DMS153 (cell line): ENCODE measurements around the gene TTC13.
"Not testable (repeated sequence)": the region's sequence is repeated elsewhere in the genome, so short reads cannot be mapped to it uniquely, and the experiment has no call there.

Source experiments
- DNase-seq: peaks from one replicate; lab custom pipeline; 2025; lab: John Stamatoyannopoulos, UW

TTC13 gene

DNA sequence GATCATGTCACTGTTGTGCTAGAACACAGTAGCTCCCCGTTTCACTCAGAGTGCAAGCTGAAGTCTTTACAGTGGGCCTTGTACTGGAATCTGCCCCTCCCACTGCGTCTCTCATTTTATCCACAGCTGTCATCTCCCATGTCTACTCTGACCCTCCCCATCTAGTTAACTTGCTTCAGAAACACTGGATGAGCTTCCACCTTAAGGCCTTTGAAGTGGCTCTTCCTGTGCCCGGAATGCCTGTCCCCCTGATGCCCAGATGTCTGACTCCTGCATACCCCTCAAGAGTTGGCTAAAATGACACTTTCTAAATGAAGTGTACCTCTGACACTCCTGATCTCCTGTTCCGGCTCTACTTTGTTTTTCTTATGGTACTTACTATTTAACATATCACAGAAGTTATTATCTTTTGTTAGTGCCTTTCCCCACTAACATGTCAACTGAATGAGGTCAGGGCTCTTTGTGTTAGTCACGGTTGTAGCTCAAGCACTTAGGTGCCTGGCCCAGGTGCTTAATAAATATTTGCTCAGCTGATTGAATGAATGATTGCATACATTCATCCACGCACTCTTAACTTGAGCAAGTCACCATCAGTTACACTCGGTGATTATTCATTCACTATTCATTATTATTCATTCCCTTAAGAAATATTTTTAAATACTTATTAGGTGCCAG, 13.6 kb upstream of the TTC13 start:
- peak; percentile 93 for DNase-seq

DNA sequence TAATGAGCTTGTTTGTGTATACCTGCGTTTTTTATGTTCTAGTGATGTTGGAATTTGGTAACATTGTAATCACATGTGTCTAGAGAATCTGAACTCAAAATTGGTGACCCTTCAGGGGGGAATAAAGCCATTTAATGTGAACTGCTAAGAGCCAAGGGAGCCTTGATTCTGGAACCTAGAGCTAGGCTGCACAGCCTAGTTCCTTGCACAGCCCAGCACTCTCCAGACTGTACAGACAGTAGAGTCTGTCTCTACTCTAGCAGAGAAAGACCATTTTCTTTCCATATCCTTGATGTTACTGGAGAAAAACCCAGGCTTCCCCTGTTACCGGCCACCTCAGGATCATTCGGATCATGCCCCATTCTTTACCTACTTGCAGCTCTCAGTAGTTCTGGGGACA, 8.8 kb upstream of the TTC13 start:
- no peak for DNase-seq

DNA sequence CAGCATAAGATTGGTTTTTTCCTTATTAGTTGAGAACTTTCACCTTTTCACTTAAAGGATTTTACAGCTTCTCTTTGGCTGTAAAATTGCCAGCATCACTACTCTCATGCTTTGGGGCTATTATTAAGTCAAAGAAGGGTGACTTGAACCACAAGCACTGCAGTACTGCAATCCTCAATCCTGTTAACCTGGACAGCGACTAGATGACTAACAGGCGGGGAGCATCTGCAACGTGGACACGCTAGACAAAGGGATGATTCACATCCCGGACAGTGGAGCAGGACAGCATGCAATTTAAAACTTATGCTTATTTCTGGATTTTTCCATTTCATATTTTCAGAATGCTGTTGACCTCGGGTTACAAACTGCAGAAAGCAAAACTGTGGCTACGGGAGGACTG, 8.3 kb upstream of the TTC13 start:
- no peak for DNase-seq

DNA sequence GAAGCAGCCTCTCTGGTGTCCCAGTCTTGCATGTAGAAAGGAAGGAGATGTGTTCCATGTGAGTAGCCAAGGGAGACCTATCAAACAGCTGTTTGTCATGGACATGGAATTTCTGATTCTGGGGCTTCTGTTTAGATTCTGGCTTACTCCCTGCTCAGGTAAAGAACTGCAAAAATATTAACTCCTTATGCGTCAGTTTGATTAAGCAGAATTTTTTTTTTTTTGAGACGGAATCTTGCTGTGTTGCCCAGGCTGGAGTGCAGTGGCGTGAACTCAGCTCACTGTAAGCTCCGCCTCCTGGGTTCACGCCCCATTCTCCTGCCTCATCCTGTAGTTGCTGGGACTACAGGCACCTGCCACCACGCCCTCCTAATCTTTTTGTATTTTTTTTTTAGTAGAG, 7.0 kb upstream of the TTC13 start:
- DNase-seq, result no peak

DNA sequence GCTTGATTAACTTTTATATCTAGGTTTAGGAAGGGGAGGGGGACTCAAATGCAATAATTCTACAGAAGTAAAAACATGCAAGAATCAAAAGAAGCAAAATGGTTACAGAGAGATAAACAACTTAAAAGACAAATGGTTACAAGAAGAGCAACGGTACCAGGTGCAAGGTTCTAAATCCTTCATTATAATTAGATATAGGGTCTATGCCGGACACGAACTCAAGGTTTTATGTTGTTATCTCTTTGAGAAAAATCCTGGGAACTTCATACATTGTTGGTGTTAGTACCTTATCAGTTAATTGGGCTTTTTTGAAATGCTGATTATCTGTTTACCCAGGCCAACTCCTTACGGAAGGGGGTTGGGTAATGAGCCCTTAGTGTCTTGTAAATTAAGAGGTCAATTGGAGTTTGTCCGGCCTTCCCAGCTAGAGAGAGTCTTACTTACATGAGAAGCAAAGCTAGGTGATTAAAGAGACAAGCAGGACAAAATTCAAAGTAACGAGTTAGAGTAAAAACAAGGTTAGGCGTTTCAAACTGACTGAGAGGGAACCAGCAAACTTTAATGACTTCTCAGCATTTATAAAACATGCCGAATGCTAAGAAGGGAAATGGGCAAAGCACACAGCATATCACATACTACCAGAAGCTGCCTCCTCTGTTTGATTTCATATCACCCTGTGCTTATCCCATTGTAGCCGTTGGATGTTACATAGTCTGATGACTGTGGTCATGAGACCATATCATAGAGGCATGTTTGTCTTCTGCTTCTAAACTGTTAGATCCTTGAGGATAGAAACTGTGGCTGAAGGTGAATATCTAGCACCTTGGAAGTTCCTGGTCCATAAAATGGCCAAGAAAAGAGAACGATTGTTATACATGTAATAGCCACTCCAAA, 6.2 kb upstream of the TTC13 start:
- DNase-seq, result not testable (repeated sequence)

DNA sequence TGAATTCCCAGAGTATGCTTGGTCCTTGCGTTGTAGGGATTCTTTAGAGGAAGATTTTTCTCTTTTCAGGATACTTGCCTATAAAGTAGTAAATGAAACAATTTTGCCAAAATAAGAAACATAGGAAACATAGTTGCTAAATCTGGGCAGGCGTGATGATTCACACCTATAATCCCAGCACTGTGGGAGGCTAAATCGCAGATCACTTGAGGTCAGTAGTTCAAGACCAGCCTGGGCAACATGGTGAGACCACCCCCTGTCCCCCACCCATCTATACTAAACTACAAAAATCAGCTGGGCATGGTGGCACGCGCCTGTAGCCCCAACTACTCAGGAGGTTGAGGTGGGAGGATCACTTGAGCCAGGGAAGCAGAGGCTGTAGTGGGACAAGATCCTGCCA, 5.2 kb upstream of the TTC13 start:
- no peak for DNase-seq

DNA sequence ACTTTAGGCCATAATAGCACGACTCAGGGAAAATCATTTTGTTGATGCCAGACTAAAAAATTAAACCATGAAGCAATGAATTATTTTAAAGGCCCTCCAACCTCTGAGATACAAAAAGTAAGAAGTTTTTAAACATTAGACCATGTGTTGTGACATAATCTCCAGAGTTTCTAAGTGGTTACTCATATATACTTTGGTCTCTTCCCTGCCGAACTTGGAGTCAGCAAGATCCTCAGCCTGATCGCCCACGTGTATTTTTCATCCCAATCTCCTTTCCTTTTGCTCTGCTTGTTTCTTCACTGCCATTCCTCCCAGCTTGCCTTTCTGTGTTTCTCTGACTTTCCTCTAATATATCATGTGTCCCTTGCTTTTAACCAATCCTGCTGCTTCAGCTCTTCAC, 4.0 kb upstream of the TTC13 start:
- DNase-seq, result no peak

DNA sequence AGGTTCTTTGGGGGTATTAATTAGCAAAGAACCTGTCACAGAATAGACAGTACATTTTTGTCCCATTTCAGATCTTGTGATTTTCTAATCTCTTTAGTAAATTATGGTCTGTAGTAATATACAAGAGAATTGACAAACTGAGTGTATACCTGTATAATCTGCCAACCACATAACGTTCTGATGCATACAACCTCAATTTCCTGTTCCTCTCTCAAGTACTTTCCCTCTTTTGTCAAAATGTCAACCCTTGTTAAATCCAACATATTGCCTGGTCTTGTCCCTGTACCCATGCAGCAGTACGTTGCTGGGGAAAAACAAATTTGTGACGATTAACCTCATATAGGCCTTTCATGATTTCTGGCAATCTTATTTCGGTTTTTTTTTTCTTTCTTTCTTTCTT, 1.3 kb upstream of the TTC13 start:
- DNase-seq, result no peak

DNA sequence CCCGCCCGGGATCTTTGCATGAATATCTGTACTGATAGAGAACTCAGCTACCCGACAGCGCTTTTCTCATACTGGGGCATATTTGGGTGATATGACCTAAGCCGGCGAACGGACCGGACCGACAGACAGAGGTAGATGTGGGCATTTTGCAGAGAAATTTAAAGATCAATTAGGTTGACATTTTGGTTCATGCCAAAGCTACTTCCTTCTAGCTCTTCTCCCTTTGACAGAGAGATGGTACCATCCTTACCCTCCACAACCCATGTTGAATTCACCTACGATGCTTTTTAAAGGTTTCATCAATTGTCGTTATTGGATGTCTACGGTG, 692 bp upstream of the TTC13 start:
- no peak for DNase-seq

DNA sequence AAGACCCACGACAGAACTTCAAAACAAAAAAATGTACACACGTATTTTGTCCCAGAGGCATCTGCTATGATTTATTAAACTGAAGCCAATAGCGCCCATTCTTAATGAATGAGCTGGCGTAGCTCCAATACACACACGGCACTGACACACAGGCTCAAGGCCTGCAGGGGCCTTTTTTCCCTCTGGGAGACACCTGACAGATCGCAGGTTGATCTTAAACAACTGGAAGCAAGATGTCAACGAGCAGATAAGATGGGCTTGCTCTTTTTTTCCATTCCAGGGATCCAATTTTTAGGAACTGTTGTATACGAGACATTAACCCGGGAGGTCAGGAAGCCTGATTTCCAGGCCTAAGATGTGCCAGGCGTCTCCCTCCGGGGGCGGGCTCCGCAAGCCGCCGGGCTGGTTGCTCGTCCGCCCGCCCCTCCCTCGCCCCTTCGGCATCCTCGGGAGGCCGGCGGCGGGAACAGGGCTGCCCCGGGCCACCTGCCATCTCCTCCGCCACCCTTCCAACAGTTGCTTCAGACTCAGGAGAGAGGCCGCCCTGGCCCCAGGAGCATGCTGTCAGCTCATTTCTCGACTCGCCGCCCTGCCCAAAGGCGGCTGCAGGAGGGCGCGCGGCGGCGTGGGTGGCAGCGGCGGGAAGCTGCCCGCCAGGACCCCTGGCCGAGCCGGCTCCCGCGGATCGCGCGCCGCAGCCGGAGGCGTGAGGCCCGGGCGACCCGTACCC, 735 bp downstream of the TTC13 start:
- peak; percentile 23 for DNase-seq

DNA sequence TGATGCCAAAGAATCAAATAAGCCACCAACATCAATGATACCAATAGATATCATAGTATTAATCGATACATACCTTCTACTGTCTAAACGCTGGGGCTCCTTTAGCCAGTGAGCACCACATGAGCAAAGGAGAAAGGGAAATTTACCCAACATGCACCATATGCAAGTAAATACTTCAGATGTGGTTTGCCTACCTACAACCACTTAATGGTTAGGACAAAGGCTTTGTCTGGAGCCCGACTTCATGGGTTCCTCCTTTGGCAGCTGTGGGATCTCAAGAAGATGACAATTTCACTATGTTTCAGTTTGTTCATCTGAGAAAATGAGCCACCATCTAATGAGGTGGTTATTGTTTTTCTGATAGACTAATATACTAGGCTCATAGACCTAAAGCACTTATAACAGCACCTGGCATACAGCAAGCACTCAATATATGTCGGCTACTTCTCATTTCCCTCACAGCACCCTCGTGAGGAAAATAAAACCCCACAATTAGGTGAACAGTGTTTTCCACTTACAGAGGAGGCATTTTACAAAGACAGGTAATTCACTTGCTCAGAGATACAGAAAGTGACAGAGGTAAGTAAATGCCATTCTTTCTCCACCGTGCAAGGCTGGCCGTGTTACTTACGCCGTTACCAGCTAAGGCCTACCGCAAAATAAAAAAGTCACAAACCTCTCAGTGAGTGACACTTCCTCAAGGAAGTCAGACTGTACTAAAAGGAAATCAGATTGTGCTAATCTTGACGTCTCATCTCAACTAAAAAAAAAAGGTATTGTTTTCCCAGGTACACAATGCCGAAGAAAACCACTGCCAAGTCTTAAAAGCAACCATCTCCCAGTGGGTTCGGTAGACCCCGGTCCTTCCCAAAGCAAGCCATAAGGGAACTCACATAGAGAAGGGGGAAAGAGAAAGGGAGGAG, 1.6 kb downstream of the TTC13 start:
- no peak for DNase-seq

DNA sequence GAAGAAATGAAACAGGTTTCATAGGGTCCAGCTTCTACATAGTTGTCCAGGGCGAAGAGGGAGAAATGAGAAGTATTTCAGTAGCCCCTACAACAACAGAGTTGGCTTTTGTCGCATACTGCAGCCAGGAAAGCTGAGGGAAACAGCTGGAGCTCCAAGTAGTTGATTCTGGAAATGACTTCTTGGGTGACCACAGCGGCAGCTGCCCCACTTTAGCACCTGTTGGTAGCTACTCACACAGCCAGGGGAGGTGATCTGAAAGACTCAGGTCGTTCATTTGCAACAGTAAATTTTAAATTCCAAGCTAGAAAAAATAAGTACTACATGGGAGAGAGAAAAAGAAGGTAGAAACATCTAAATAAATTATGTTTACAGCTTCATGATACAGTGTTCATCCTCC, 2.3 kb downstream of the TTC13 start:
- no peak for DNase-seq

DNA sequence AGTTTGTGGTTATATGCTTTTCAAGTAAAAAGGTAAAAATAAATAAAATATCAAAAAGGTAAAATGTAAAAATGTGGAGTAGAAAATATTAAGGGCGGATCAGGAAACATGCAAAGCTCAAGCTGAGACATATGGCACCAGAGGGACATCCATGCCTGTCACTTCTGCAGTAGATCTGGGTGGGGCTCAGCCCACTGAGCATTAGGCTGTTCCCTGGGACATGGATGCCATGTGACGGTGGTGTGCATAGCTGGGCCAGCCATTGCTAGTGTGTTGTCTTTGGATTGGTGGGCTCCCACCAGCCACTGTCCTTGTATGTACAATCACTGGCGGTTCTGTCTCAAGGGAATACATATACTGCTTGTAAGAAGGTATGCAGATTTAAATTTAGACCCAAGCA, 3.0 kb downstream of the TTC13 start:
- no peak for DNase-seq

DNA sequence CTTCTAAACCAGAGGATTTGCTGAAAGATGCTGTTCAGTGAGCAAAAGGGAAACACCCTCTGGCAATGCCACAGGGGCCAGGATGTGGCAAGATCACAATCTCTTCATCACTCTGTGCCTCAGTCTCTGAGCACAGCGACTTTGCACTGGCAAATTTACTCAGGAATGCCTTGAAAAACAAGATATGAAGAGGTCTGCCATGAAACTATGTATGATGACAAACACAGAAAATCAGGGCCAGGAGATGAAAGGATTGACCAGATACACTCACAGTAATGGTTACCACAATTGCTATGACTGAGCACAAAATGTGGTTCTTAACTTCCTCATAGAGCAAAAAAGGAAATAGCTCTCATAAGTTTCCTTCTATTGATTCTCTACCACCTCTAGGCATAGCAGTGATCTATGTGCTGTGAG, 5.8 kb downstream of the TTC13 start:
- DNase-seq, result no peak

DNA sequence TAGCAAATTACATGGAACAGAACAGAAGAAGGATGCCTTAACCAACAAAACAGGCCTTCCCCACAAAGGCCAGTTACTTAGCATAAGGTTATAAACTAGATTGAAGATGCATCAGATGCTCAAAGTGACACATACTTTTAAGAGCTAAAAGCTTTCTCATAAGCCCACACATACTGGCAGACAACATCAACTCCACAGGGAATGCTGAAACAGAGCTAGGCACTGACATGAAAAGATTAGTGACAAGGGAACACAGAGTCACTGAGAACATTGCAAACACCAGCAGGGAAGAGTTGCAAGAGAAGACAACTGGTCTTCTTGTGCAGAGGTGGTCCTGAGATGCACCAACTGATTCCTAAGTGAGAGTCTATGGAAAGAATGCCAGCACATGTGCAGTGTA, 6.9 kb downstream of the TTC13 start:
- no peak for DNase-seq

DNA sequence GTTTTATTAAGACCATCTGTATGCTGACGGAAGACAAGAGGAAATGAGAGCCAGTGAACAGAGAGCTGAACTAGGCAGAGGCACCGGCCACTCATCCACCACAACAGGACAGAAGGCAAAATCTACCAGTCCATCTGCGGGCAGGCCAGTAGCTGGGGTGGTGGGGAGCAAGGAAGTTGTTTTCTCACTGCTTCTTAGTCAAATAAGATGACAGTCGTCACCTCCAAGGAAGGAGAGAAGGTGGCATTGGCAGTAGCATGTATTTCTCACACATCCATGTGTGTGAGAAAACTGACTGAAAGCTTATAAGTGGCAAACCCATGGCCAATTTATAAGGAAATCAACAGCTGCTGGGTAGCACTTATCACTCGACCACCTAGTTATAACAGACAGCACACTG, 8.2 kb downstream of the TTC13 start:
- DNase-seq, result no peak

DNA sequence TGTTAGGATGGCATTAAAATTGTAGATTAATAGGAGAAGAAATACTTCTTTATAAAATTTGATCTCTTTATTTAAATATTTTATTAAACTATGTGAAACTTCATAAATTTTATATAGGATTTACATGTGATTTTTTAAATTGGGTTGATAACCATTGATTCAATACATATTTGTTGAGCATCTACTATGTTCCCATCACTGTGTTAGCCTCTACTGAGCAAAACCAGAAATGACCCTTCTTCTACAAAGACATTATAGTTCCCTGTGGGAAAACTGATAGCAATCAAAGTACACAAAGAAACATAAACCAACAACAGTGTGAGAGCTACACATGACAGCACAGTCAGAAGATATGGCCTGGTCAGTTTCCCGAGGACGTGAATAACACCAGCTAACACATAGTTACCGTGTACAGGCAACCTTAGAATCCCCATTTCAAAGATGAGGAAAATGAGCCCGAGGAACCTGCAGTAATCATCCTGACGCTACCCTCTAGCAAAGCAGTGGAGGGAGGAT, 12.2 kb downstream of the TTC13 start:
- no peak for DNase-seq

DNA sequence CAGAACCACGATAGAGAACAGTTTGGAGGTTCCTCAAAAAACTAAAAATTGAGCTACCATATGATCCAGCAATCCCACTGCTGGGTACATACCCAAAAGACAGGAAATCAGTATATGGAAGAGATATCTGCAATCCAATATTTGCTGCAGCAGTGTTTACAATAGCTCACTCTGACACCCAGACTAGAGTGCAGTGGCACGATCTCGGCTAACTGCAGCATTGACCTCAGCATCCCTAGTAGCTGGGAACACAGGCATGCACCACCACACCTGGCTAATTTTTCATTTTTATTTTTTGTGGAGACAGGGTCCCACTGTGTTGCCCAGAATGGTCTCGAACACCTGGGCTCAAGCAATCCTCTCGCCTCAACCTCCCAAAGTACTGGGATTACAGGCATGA, 13.1 kb downstream of the TTC13 start:
- DNase-seq, result no peak

DNA sequence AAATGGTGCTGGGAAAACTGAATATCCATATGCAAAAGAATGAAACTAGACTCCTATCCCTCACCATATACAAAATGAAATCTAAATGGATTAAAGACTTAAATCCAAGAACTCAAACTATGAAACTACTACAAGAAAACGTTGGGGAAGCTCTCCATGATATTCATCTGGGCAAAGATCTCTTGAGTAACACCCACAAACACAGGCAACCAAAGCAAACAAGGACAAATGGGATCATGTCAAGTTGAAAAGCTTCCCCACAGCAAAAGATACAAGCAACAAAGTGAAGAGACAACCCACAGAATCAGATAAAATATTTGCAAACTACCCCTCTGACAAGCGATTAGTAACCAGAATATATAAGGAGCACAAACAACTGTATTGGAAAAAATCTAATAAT, 13.8 kb downstream of the TTC13 start:
- no peak for DNase-seq

DNA sequence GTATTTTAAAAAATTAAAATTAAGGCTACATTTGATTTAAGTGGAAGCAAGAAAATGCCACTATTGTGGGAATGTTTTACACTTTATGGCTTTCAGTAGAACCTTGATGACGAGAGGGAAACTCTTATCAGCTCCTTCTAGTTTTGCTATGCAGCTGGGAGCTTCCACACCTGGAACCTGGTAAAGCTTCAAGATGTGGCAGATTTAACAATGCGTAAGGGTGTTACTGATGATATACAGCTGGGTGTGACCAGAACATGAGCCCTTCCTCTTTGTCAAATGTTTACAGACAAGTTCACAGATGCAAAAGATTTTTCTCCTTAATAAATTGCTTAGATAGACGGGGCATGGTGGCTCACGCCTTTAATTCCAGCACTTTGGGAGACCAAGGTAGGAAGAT, 20.3 kb downstream of the TTC13 start:
- DNase-seq, result no peak

DNA sequence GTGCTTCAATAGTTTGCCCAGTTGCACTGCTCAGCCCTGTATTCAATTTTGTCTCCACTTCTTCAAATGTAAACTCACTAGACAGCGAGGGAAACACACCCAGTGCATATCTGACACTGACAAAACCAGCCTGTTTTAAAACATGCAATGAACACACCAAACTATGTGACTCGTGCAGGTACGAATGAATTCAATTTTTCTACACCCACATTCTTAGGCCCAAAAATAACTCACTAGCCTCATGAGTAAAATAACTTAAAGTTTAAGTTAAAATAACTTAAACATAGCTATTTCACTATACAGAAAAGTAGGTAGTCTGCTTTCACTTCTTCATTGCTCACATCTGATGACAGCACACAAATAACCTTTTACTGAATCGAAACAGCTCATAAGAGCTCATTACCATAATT, 21.1 kb downstream of the TTC13 start:
- DNase-seq, result no peak

DNA sequence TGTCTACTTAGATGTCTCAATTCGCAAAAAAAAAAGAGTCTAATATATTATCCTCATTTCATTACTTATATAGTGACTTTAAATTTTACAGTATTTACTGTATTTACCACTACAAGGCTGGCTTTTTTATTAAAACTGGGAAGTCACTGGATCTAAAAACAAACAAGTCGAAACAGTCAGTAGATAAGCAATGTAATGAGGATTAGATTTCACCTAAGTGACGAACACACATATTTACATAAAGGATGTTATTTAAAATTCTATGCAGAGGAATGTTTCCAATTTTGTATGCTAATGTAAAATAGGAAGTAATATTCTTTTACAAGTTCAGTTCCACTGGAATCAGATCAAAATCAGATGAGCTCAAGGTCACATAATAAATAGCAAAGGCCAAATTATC, 28.3 kb downstream of the TTC13 start:
- DNase-seq, result no peak
